ENCODE results near the gene RNF113B.

RNF113B gene

DNA sequence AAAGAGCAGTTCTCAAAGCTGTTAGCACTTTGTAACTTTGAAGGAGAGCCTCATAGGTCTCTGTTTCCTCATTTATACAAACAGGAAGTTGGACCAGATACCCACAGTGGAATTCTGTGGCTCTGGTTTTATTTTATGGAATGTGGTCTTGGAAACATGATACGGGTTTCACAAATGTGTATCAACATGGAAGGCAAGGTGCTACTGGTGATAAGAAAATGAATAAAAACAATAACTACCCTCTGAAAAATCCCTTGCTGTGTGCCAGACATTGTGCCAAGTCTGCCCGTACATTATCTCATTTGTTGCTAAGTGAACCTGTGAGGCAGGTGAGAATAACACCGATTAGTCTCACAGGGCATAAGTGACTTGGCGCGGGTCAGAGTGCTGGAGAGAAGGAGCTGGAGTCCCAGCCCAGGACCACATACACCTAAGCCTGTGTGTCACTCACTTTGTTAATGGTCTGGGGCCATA, 45.0 kb upstream of the RNF113B start:
- Histone ChIP-seq H3K36me3 (ENCODE audit: control insufficient read depth in 4 of 4, insufficient read depth in 4 of 4, low read length in 3 of 4) (no peaks in the 10 kb centered on the region), H3K27me3 (replicated peaks in 2 of 5; ENCODE audit: control insufficient read depth in 4 of 5, insufficient read depth in 5 of 5, low read length in 4 of 5) (no peaks in the 10 kb centered on the region), H3K9me3 (ENCODE audit: control extremely low read depth in 1 of 5, control insufficient read depth in 4 of 5, insufficient read depth in 2 of 5, low read depth in 1 of 5, low read length in 4 of 5) (peaks cover 0 to 2% (median 0%) of the 10 kb centered on the region in 5 experiments), H3K27ac (ENCODE audit: insufficient read depth in 1 of 2, low read depth in 1 of 2, low read length in 2 of 2, poor library complexity in 1 of 2, severe bottlenecking in 2 of 2) (no peak overlapping the region), H3K4me3 (ENCODE audit: control insufficient read depth in 1 of 7, extremely low read depth in 1 of 7, insufficient read depth in 4 of 7, low read depth in 2 of 7, low read length in 6 of 7) (no peak overlapping the region), H3K4me1 (ENCODE audit: control extremely low read depth in 1 of 4, control insufficient read depth in 4 of 4, insufficient read depth in 4 of 4, low read length in 3 of 4) (no peaks in the 10 kb centered on the region)
- DNase-seq: no peak
- POLR2A ChIA-PET: no interaction called here
- WGBS (ENCODE audit: insufficient coverage): 100% methylated on average over 4 of the region's 5 CpGs
- CTCF ChIA-PET: no interaction called here

DNA sequence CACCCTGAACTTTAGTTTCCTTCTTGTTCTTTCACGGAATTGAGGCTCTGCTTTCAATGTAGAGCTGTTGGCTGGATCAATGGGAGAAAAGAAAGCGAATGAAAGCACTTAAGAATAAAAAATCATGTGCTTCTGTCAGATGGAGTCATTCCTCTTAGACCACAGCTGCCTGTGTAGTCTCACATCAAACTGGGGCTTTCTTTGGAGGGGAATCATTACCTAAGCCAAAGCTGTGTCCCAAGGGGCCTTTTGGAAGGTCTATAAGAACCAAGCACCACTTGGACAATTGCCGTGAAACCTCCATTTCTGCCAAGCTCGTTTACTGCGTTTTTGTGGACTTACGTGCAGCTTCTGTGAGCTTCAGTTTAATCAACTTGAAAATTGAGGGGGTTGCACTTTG, 44.2 kb upstream of the RNF113B start:
- 94% methylated on average over 6 of the region's 6 CpGs for WGBS (ENCODE audit: insufficient coverage)
- H3K27me3 ChIP-seq (replicated peaks in 2 of 5; ENCODE audit: control insufficient read depth in 4 of 5, insufficient read depth in 5 of 5, low read length in 4 of 5): no peaks in the 10 kb centered on the region
- ChIA-PET POLR2A (no interaction called here), CTCF (interaction anchor here (0.7 kb wide), 1 partner anchor 18 kb away, joined by 3 read pairs; no protein-coding TSS in a partner anchor)
- no peaks in the 10 kb centered on the region for H3K36me3 ChIP-seq (ENCODE audit: control insufficient read depth in 4 of 4, insufficient read depth in 4 of 4, low read length in 3 of 4)
- H3K4me3 ChIP-seq (ENCODE audit: control insufficient read depth in 1 of 7, extremely low read depth in 1 of 7, insufficient read depth in 4 of 7, low read depth in 2 of 7, low read length in 6 of 7): no peak overlapping the region
- no peak overlapping the region for H3K27ac ChIP-seq (ENCODE audit: insufficient read depth in 1 of 2, low read depth in 1 of 2, low read length in 2 of 2, poor library complexity in 1 of 2, severe bottlenecking in 2 of 2)
- no peaks in the 10 kb centered on the region for H3K4me1 ChIP-seq (ENCODE audit: control extremely low read depth in 1 of 4, control insufficient read depth in 4 of 4, insufficient read depth in 4 of 4, low read length in 3 of 4)
- DNase-seq: no peak
- H3K9me3 ChIP-seq (ENCODE audit: control extremely low read depth in 1 of 5, control insufficient read depth in 4 of 5, insufficient read depth in 2 of 5, low read depth in 1 of 5, low read length in 4 of 5): peaks cover 0 to 2% (median 0%) of the 10 kb centered on the region in 5 experiments

DNA sequence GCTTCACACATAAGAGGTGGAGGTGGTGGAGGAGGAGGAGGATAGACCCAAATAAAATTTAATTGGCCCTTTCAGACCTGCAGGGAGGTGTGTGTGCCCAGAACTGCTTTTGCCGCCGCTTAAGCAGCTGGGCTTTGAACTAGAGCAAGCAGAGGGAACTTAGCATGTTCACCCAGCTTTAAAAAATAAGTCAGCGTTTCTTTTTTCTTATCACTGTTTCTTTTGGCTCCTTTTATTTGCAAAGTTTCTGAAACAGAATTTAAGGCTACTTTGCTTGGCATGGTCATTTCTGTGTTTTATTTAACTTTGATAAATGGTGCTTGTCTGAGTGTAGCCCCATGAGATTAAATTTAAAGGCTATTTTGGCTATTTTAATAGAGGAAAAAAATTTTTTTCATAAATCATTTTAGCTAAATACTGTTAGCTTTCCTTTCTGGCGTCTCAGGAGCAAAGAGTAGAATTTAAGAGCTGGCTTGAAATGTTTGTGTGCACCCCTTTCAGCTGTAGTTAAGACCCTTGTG, 43.3 kb upstream of the RNF113B start:
- WGBS (ENCODE audit: insufficient coverage): 70% methylated on average over 3 of the region's 4 CpGs
- no peaks in the 10 kb centered on the region for H3K36me3 ChIP-seq (ENCODE audit: control insufficient read depth in 4 of 4, insufficient read depth in 4 of 4, low read length in 3 of 4)
- no peaks in the 10 kb centered on the region for H3K27me3 ChIP-seq (replicated peaks in 2 of 5; ENCODE audit: control insufficient read depth in 4 of 5, insufficient read depth in 5 of 5, low read length in 4 of 5)
- H3K9me3 ChIP-seq (ENCODE audit: control extremely low read depth in 1 of 5, control insufficient read depth in 4 of 5, insufficient read depth in 2 of 5, low read depth in 1 of 5, low read length in 4 of 5): no peaks in the 10 kb centered on the region
- no peak overlapping the region for H3K4me3 ChIP-seq (ENCODE audit: control insufficient read depth in 1 of 7, extremely low read depth in 1 of 7, insufficient read depth in 4 of 7, low read depth in 2 of 7, low read length in 6 of 7)
- H3K4me1 ChIP-seq (ENCODE audit: control extremely low read depth in 1 of 4, control insufficient read depth in 4 of 4, insufficient read depth in 4 of 4, low read length in 3 of 4): no peaks in the 10 kb centered on the region
- CTCF ChIA-PET: no interaction called here
- DNase-seq: no peak
- no peak overlapping the region for H3K27ac ChIP-seq (ENCODE audit: insufficient read depth in 1 of 2, low read depth in 1 of 2, low read length in 2 of 2, poor library complexity in 1 of 2, severe bottlenecking in 2 of 2)
- POLR2A ChIA-PET: no interaction called here

DNA sequence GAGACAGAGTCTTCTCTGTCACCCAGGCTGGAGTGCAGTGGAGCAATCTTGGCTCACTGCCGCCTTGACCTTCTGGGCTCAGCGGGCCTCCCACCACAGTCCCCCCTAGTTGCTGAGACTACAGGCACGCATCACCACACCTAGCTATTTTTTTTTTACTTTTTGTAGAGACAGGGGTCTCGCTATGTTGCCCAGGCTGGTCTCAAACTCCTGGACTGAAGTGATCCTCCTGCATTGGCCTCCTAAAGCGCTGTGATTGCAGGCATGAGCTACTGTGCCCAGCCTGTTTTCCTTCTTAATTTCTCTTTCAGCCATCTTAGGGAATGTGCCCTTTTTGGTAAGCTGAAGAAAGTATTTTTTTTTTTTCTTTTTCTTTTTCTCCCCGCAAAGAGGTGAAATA, 42.6 kb upstream of the RNF113B start:
- H3K4me3 ChIP-seq (ENCODE audit: control insufficient read depth in 1 of 7, extremely low read depth in 1 of 7, insufficient read depth in 4 of 7, low read depth in 2 of 7, low read length in 6 of 7): no peak overlapping the region
- H3K27ac ChIP-seq (ENCODE audit: insufficient read depth in 1 of 2, low read depth in 1 of 2, low read length in 2 of 2, poor library complexity in 1 of 2, severe bottlenecking in 2 of 2): no peak overlapping the region
- H3K27me3 ChIP-seq (replicated peaks in 2 of 5; ENCODE audit: control insufficient read depth in 4 of 5, insufficient read depth in 5 of 5, low read length in 4 of 5): peaks cover 0 to 5% (median 0%) of the 10 kb centered on the region in 5 experiments
- H3K36me3 ChIP-seq (ENCODE audit: control insufficient read depth in 4 of 4, insufficient read depth in 4 of 4, low read length in 3 of 4): no peaks in the 10 kb centered on the region
- no peak for DNase-seq
- H3K9me3 ChIP-seq (ENCODE audit: control extremely low read depth in 1 of 5, control insufficient read depth in 4 of 5, insufficient read depth in 2 of 5, low read depth in 1 of 5, low read length in 4 of 5): no peaks in the 10 kb centered on the region
- CTCF ChIA-PET: interaction anchor here (0.8 kb wide), 1 partner anchor 10 kb away, joined by 3 read pairs; no protein-coding TSS in a partner anchor
- POLR2A ChIA-PET: no interaction called here
- 97% methylated on average over 4 of the region's 6 CpGs for WGBS (ENCODE audit: insufficient coverage)
- H3K4me1 ChIP-seq (ENCODE audit: control extremely low read depth in 1 of 4, control insufficient read depth in 4 of 4, insufficient read depth in 4 of 4, low read length in 3 of 4): no peaks in the 10 kb centered on the region

DNA sequence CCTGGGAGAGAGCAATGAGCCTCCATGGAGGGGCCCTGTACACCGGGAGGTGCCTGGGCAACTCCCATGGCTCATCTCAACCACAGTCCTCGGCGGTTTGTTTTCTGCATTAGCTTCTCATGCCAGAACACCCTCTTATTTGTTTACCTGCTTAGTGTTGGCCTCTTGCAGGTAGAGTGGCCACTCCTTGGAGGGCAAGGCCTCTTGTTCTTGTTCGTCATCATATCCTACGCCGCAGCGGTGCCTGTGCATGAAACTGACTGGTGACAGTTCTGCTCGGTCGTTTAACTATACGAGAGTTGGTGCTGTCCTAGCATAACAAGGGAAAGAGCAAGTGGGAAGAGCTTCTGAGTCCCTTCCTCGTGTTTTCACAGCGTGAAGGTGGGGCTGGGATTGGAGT, 40.5 kb upstream of the RNF113B start:
- peaks cover 0 to 5% (median 0%) of the 10 kb centered on the region in 5 experiments for H3K27me3 ChIP-seq (replicated peaks in 2 of 5; ENCODE audit: control insufficient read depth in 4 of 5, insufficient read depth in 5 of 5, low read length in 4 of 5)
- no peaks in the 10 kb centered on the region for H3K9me3 ChIP-seq (ENCODE audit: control extremely low read depth in 1 of 5, control insufficient read depth in 4 of 5, insufficient read depth in 2 of 5, low read depth in 1 of 5, low read length in 4 of 5)
- POLR2A ChIA-PET: no interaction called here
- H3K27ac ChIP-seq (ENCODE audit: insufficient read depth in 1 of 2, low read depth in 1 of 2, low read length in 2 of 2, poor library complexity in 1 of 2, severe bottlenecking in 2 of 2): no peak overlapping the region
- H3K4me1 ChIP-seq (ENCODE audit: control extremely low read depth in 1 of 4, control insufficient read depth in 4 of 4, insufficient read depth in 4 of 4, low read length in 3 of 4): no peaks in the 10 kb centered on the region
- CTCF ChIA-PET: no interaction called here
- no peaks in the 10 kb centered on the region for H3K36me3 ChIP-seq (ENCODE audit: control insufficient read depth in 4 of 4, insufficient read depth in 4 of 4, low read length in 3 of 4)
- DNase-seq: no peak
- H3K4me3 ChIP-seq (ENCODE audit: control insufficient read depth in 1 of 7, extremely low read depth in 1 of 7, insufficient read depth in 4 of 7, low read depth in 2 of 7, low read length in 6 of 7): no peak overlapping the region
- WGBS (ENCODE audit: insufficient coverage): 98% methylated on average over 9 of the region's 12 CpGs

DNA sequence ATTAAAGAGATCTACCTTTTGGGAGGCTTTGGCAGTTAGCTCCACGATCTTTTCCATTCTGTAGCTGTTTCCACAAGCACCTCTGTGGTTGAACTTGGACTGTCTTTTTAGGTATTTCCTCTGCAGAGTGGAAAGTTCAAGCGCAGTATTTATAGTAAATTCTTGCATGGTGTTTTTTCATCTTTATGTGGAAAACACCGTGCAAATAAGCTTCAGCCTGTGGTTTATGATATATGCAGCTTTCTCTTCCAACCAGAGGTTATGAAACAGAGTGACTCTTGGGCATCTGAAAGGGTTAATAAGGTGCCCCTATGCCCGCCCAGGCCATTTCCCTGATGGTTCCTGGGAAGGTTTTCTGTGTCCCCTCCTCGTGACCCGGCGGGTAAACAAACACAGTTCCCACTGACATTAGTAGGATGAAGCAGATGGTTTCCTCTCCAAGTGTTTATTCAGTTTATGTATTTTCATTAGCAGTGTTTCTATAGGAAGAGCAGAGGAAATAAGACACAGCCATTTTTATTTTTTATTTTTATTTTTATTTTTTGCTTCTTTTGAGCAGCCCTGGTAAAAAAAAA, 39.7 kb upstream of the RNF113B start:
- no peak overlapping the region for H3K27ac ChIP-seq (ENCODE audit: insufficient read depth in 1 of 2, low read depth in 1 of 2, low read length in 2 of 2, poor library complexity in 1 of 2, severe bottlenecking in 2 of 2)

DNA sequence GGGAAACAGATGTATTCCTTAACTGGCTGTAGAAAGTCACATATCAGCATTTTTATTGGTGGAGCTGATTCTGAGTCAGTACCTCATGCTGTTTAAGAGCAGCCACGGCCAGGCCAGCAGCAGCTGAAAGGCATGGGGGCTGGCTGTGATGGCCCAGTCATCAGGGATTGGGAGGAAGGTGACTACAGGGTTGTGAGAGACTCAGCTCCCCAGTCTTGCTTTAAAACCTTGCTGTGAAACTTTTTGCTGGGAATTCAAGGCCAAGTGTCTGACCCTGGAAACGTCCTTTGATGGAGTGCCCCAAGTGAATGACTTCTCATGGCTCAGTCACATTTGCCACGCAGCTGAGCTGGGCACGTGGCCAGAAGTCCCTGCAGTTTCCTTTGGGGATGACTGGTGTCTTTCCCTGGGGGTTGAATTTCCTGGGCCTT, 39.1 kb upstream of the RNF113B start:
- 73% methylated on average over 4 of the region's 4 CpGs for WGBS (ENCODE audit: insufficient coverage)
- ChIA-PET POLR2A (interaction anchor here (0.5 kb wide), 1 partner anchor 289 kb away, joined by 5 read pairs; no protein-coding TSS in a partner anchor), CTCF (no interaction called here)

More for the DNA sequence above, 39.7 kb upstream of the RNF113B start:
- Histone ChIP-seq H3K9me3 (ENCODE audit: control extremely low read depth in 1 of 5, control insufficient read depth in 4 of 5, insufficient read depth in 2 of 5, low read depth in 1 of 5, low read length in 4 of 5) (no peaks in the 10 kb centered on the region), H3K4me1 (ENCODE audit: control extremely low read depth in 1 of 4, control insufficient read depth in 4 of 4, insufficient read depth in 4 of 4, low read length in 3 of 4) (no peaks in the 10 kb centered on the region), H3K27me3 (replicated peaks in 2 of 5; ENCODE audit: control insufficient read depth in 4 of 5, insufficient read depth in 5 of 5, low read length in 4 of 5) (peaks cover 0 to 5% (median 0%) of the 10 kb centered on the region in 5 experiments), H3K36me3 (ENCODE audit: control insufficient read depth in 4 of 4, insufficient read depth in 4 of 4, low read length in 3 of 4) (no peaks in the 10 kb centered on the region), H3K4me3 (ENCODE audit: control insufficient read depth in 1 of 7, extremely low read depth in 1 of 7, insufficient read depth in 4 of 7, low read depth in 2 of 7, low read length in 6 of 7) (no peak overlapping the region)
- ChIA-PET CTCF (no interaction called here), POLR2A (interaction anchor here (0.5 kb wide), 1 partner anchor 289 kb away, joined by 5 read pairs; no protein-coding TSS in a partner anchor)
- no peak for DNase-seq
- WGBS (ENCODE audit: insufficient coverage): 84% methylated on average over 5 of the region's 7 CpGs

More for the DNA sequence above, 39.1 kb upstream of the RNF113B start:
- Histone ChIP-seq H3K4me1 (ENCODE audit: control extremely low read depth in 1 of 4, control insufficient read depth in 4 of 4, insufficient read depth in 4 of 4, low read length in 3 of 4) (no peaks in the 10 kb centered on the region), H3K36me3 (ENCODE audit: control insufficient read depth in 4 of 4, insufficient read depth in 4 of 4, low read length in 3 of 4) (no peaks in the 10 kb centered on the region), H3K27ac (ENCODE audit: insufficient read depth in 1 of 2, low read depth in 1 of 2, low read length in 2 of 2, poor library complexity in 1 of 2, severe bottlenecking in 2 of 2) (no peak overlapping the region), H3K9me3 (ENCODE audit: control extremely low read depth in 1 of 5, control insufficient read depth in 4 of 5, insufficient read depth in 2 of 5, low read depth in 1 of 5, low read length in 4 of 5) (no peaks in the 10 kb centered on the region), H3K27me3 (replicated peaks in 2 of 5; ENCODE audit: control insufficient read depth in 4 of 5, insufficient read depth in 5 of 5, low read length in 4 of 5) (peaks cover 0 to 5% (median 0%) of the 10 kb centered on the region in 5 experiments), H3K4me3 (ENCODE audit: control insufficient read depth in 1 of 7, extremely low read depth in 1 of 7, insufficient read depth in 4 of 7, low read depth in 2 of 7, low read length in 6 of 7) (no peak overlapping the region)
- DNase-seq: no peak
